Measurements from ENCODE around the gene CTNNAL1.
A peak's percentile ranks its signal among the peaks of the same experiment; 100 is the strongest.
"Not testable (repeated sequence)": the region's sequence is repeated elsewhere in the genome, so short reads cannot be mapped to it uniquely, and the experiment has no call there.

Gene CTNNAL1

DNA sequence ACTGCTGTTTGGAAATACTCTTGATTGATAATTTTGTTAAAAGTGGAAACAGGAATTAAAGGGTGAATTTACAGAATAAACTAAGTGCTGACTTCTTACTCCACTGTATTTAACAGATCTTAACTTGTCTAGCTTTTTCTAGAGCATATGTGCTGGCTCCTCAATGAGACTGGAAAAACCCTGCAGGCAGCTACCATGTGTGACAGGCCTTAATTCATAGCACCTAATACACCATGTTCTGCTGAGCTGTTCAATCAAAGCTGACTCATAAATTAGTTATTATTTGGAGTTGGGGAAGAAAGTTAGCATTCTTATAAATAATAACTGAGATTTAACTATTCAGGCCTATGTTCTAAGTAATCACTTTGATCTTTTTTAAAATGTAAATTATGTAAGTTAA is 29.4 kb downstream of the CTNNAL1 start:
- no peak for DNase-seq

DNA sequence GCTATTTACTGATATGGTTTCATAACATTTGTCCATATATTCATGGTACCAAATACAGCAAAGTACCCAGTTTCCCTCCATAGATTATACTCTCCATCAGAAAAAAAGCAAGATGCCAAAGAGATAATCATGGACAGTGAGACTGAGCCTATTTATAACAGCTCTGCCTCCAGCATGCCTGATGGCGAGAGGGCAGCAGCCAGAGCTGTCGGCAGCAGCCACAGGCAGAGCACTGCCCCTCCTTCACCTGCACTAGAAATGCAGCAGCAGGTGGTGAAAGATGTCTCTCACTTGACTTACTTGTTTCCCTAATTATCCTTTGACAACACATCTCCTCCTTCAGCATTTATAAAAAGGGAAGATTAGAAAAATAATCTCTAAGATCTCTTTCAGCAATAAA is 32.4 kb downstream of the CTNNAL1 start:
- DNase-seq: no peak

GRCh38 chr9:108978205-108978604 is 35.1 kb downstream of the CTNNAL1 start:
- DNase-seq: no peak

DNA sequence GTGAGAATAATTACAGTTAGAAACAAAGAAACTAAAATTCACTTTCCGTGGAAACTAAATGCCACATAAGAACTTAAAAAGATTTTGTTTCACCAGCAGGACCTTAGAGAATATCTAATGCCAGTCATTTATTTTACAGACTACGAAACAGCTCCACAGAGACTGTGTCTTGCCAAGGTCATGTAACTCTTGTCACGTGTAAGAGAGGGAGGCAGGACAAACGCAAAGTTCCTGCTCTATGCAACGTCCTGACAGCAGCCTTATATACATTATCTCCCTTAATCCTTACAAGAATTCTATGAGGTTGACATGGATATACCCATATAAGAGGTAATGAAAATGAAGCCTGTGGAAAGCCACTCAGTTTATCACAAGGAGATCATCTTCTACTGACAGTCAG is 39.4 kb downstream of the CTNNAL1 start:
- DNase-seq: no peak

- no peak for DNase-seq
These were observed 40.6 kb downstream of the CTNNAL1 start for GRCh38 chr9:108972626-108973209.

DNA sequence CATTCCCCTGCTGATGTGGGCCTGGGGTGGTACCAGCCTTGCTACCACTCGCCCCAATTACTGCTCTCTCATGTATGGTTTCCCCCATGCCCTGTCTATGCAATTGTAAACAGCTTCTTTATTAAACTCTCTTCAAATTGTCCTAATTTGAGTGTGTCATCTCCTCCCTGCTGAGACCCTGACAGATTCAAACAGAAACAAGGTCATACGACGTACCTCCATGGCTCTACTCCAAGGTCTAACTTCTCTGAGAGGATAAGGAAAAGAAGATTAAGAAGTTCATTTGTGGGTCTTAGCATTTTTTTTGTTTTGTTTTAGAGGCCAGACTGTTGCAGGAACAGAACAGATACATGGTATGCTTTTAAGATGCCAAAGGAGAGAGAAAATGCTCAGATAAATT is 41.1 kb downstream of the CTNNAL1 start:
- DNase-seq: no peak

- DNase-seq: not testable (repeated sequence)
These were observed 41.9 kb downstream of the CTNNAL1 start for GRCh38 chr9:108971392-108971791.

- no peak for DNase-seq
These were observed 45.4 kb downstream of the CTNNAL1 start for GRCh38 chr9:108967916-108968315.

DNA sequence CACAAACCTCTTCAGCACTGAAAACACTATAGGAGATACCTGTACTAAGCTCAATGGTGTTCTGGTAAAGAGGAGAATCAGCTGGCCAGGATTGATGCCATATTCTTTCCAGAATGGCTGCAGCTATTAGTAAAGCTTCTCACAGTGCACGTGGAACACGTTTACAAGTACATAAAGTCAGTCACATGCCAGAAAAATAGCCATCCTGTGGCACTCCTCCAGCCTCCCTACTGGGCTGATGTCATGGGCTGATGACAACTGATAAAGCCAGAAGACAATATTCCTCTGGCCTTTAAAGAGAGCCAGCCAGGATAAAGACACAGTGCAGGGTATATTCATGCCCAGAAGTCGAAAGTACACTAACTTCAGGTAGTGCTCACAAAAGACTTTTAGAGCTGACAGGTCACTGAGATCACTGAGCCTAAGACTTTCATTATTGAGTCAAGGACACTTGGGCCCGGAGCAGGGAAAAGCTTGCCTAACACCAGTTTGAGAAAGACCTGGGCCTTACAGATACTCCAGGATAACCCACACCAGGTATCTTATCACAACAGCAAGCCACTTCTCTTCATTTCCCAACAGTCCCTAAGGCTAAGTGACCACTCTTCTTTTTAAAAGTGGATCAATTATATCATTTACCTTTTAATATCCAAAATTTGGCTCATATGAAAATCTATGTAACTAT is 49.7 kb downstream of the CTNNAL1 start:
- no peak for DNase-seq

DNA sequence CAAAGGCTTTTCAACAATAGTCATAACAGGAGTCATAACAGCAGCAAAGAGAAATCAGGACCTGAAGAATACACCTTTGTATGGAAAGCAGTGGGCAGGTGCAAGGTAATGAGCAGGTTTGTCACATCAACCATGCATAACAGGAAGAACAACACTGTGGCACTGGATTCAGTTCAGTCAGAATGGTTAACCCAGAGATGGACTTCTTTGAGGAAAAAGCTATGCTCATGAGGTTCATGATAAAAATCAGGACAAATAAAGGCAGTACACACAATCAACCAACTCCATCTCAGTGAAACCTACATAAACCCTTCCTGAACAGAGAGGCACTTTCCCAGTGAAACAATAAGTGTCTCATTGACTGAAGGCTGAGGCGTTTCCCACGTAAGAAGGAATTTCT is 52.1 kb downstream of the CTNNAL1 start:
- no peak for DNase-seq

- no peak for DNase-seq
These were observed 53.0 kb downstream of the CTNNAL1 start for GRCh38 chr9:108960331-108960730.

DNA sequence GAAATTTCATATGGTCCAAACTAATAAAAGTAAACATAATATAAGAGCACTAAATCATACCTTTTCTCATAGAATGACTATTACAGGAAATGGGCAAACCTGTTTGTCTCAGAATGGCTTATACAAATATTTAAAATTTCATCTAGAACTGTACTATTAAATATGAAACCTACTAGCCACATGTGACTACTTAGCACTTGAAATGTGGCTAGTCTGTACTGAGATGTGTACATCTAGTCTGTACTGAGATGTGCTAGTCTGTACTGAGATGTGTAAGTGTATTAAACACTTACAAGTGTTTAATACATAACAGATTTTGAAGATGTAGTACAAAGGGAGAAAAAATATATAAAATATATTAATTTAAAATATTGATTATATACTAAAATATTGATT is 56.7 kb downstream of the CTNNAL1 start:
- no peak for DNase-seq

- DNase-seq: no peak
These were observed 57.2 kb downstream of the CTNNAL1 start for GRCh38 chr9:108956022-108956630.

- peak; percentile 32 for DNase-seq
These were observed 59.2 kb downstream of the CTNNAL1 start for GRCh38 chr9:108953983-108954574.

DNA sequence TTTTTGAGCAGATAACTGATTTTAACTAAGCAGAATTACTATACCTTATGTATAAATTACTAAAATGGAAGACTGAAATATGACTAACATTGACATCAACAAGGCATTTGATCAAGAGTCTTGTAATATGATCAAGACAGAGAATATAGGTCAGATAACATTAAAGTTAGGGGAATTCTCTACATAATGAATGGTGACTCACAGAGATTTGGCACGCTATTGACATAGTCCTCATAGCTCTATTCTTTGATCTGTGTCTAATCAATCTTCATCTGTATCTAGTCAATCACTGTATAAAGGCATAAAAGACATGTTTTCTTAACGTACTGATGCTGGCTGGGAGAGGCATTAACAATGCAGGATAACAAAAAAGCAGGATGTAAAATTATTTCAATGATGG is 61.7 kb downstream of the CTNNAL1 start:
- no peak for DNase-seq

GRCh38 chr9:108950168-108950567 is 63.1 kb downstream of the CTNNAL1 start:
- no peak for DNase-seq

- no peak for DNase-seq
These were observed 73.3 kb downstream of the CTNNAL1 start for GRCh38 chr9:108939975-108940374.

DNA sequence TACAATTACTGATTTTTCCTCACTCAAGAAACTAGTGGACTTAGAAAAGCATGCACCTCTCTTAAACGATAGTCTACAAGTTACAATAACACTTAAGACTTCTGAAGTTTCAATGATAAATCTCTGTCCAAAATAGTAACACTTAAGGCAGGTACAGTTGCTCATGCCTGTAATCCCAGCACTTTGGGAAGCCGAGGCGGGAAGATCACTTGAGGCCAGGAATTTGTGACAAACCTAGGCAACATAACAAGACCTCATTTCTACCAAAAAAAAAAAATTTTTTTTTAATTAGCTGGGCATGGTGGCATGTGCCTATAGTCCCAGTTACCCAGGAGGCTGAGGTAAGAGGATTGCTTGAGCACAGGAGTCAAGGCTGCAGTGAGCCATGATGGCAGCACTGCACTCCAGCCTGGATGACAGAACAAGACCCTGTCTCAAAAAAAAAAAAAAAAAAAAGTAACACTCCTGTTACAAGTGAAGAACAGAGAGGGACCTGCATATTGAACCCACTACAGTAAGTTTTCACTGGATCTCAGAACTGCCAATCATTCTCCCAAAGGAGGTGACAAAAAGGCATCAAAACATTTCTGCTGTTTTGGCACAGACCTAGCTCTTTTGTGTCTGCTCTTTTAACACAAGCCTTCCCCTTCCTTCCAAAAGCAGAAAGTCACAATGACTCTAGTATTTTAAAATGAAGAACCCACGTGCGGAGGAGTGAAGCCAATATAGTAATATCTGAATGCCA is 75.6 kb downstream of the CTNNAL1 start:
- no peak for DNase-seq

DNA sequence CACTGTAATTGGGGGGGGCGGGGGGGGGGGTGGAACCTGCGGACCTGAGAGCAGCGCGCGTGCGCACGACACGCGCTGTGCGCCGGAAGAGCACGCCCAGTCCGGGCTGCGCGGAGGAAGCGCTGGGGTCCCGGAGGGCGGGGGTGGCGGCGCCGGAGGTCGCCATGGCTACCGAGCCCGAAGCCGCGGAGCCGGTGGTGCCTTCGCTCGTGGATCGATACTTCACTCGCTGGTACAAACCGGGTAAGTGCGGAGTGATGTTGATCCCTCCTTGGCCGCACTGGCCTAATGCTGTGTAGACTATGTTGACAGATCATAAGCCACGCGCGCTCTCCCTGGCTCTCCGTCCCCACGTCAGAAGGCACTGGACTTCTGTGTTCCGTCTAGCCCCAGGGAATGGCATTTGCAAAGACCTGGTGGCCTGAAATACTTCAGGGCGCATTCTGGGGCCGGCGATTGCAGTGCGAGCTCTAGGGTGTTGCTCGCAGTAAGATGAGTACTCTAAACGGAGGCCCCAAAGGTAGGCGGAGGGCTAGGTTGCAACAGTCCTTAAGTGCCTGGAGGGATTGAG is 78.9 kb downstream of the CTNNAL1 start, which contains the start of gene ABITRAM:
ABITRAM (plus strand) TSS at position 78 of the 571 bp plus-strand sequence; CDS start at position 165, 87 bp downstream.
- DNase-seq: peak; percentile 91

DNA sequence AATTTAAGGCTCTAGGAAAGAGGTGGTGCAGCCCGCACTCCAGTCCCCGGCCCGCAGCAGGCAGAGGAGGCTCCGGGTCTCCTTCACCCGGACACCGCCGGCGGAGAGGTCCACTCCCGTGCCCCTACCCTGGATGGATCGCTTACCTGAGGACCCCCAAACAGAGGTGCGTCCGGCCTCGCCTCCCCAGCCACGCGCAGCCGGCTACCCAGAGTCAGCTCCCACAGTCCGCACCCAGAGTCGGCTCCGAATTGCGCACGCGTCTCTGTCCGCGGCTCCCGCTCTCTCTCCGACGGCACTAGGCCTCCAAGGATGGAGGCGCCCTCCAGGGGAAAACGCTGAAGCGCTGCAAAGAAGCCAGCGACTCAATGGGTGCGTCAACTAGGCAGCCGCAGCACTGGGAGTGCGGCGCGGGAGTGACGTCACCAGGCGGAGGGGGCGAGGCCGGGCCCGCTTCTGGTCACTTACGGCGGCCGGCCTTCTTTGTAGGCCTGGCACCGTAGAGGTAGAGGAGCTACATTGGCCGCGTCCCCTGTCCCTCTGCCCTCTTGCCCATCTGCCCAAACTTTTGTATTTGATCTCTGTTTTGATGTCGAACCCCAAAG is 79.5 kb downstream of the CTNNAL1 start, which contains the start of gene ELP1:
ELP1 (minus strand) TSS at position 407 of the 605 bp plus-strand sequence. CDS start 2,978 bp downstream, outside the sequence.
- peak; percentile 91 for DNase-seq

GRCh38 chr9:108933231-108933717 is 80.0 kb downstream of the CTNNAL1 start:
- no peak for DNase-seq

DNA sequence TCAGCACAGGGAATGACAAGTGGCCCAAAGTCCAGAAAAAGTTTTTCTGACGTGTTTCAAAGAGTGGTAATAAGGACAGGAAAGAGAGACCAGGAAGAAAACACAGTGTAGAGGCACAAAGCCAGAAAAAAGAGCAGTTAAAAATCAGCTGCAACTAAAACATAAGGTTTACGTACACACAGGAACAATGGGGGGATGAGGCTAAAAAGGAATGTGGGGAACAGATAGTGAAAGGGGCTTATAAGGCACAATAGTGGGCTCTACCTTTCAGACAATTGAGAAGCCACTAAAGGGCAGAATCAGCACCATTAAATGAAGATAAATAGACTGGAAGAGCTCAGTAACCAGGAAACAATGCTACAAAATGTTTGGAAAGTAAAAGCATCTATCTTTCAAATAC is 84.9 kb downstream of the CTNNAL1 start:
- no peak for DNase-seq

Measured in NCI-H510A treated with DMSO at 0.1 percent for 48 hours (cell line).